Sigmoid colon (tissue), 4 donors: ENCODE results near the gene ADCY7.

Experiments used
- CTCF ChIP-seq, 4 experiments: fragments of 450-650 bp in 3 of 4; fragments of 200-600 bp in 1 of 4; IDR thresholded peaks; one replicate each; pipeline ENCODE4 v1.5.1; 2016 to 2019; ENCODE audit warnings: antibody characterized with exemption in 4 of 4, mild to moderate bottlenecking in 3 of 4, moderate library complexity in 2 of 4
- POLR2A ChIP-seq, 2 donors: fragments of 450-650 bp; IDR thresholded peaks; one replicate each; pipeline ENCODE4 v1.6.1; 2016; ENCODE audit warnings: antibody characterized with exemption in 2 of 2, mild to moderate bottlenecking in 2 of 2, moderate library complexity in 2 of 2
- POLR2AphosphoS5 ChIP-seq, 4 donors: sonication (generic); formaldehyde crosslinking; IDR thresholded peaks; one replicate each; pipeline ENCODE4 v1.6.1; 2017; ENCODE audit warnings: antibody characterized with exemption in 4 of 4

- TF ChIP-seq POLR2A (IDR thresholded peaks at IDR 0.05) (no peak), CTCF (IDR thresholded peaks at IDR 0.05) (no peak), POLR2AphosphoS5 (IDR thresholded peaks at IDR 0.05) (no peak)
Observed at GRCh38 chr16:50301626-50302471, 35.5 kb downstream of the ADCY7 start.
